Pons (tissue), 1 donor: Measurements from ENCODE around the gene ERAP2.
"Not testable (repeated sequence)": the region's sequence is repeated elsewhere in the genome, so short reads cannot be mapped to it uniquely, and the experiment has no call there.

Source experiments
- DNase-seq: peaks from one replicate; pipeline ENCODE4 v3.0.0-alpha.2; 2016; ENCODE audit warnings: low spot score

ERAP2 gene

DNA sequence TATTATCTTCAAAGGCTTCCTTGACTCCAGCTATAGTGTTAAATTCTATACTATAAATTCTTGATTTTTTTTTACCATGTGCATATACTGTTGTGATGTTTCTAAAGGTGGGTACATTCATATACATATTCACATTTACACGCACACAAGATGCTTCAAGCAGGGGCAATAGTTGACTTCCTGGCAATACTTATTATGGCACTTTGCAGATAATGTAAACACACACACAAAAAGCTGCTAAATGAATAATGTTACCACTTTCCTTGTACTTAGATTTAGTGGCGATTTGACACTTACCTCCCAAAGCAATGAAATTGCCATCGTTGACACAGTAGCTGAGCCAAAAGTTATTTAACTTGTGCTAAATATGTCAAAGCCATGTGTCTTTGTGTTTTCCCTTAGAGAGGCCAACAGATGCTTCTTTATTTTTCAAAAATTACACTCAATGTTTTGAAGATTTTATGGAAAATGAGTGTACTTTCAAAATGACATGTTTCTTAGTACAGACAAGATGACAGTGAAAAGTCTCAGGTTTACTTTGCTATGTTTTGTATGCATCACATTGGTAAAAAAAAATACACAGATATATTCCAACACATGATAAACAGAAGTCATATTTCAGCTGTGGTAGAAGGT, 12.2 kb upstream of the ERAP2 start:
- DNase-seq = no peak

GRCh38 chr5:96864922-96865530, 11.3 kb upstream of the ERAP2 start:
- DNase-seq = no peak

- peak; percentile 88 for DNase-seq
These were observed 7.5 kb upstream of the ERAP2 start for GRCh38 chr5:96868603-96869371.

DNA sequence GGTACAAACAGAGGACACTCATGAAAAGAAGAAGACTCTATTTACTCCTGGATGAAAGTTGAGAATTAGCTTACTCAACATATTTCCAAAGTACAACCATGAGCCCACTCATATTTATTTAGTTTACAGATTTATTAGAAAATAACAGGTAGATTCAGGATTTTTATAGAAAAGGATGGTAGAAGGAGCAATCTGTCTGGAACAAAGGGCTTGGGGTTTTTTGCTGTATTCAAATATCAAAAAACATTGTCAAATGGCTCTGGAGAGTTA, 7.0 kb upstream of the ERAP2 start:
- no peak for DNase-seq

DNA sequence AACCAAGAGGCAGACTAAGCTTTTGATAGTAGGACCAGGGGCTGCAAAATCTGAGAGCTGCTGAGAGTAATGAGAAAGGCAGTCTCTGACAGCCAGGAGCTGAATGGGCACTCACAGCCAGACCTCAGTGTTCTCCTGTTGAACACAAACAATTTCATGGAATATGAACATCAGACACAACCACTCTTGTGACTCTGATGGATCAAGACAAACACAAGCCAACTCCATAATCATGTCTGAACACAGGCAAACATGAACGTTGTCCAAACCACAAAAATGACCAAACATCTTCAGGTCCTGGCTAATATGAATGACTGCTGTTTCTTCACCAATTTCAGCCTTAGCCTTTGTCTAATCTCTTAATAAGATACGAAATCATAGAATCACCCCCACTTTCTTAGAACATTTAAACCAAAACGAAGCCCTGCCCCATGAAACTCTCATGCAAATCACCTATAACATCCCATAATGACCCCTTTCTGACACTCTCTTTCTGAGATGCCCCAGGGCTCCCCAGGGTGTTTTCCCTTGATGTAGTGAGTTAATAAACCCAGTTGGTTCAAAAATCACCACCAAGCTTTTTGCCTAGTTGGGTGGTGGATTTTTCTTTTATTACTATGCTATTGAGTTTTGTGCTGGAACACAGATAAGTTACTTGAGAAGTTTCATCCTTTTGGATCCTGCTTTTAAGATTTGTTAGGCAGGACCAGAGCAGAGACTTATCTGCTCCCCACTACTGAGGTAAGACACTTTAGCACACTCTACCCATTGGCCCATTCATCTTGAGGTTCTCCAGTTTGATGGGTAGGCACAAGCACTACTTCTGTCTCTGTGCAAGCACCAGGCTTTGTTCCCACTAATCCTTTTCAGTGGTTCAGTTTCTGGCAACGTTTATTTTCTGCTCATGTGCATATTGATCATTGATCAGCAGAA, 5.9 kb upstream of the ERAP2 start:
- no peak for DNase-seq

- no peak for DNase-seq
These were observed 5.3 kb upstream of the ERAP2 start for GRCh38 chr5:96871027-96871399.

GRCh38 chr5:96871686-96872085, 4.6 kb upstream of the ERAP2 start:
- no peak for DNase-seq

GRCh38 chr5:96873449-96873848, 2.9 kb upstream of the ERAP2 start:
- DNase-seq = no peak

GRCh38 chr5:96874631-96875030, 1.7 kb upstream of the ERAP2 start:
- no peak for DNase-seq

DNA sequence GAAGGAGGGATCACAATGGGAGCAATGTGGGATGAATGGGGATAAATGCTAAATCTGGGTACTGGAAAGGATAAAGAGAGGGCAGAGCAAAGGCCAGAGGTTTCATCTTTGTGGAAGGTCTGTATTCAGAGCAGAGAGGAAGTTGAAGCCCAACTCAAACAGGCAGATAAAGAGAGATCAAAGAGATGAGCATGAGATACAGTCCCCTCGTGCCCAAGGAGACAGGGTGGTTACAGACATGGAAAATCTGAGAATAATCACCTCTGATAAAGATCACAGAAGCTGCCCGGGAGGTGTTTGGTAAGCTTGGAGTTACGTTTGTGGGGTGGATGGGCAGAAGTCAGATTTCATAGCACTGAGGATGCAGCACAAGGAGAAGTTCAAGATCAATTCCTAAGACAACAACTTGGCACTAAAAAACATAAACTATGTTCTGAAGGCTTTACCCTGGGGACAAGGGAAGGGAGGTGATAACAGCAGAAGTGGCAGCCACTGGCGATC, 459 bp upstream of the ERAP2 start:
- peak; percentile 44 for DNase-seq

DNA sequence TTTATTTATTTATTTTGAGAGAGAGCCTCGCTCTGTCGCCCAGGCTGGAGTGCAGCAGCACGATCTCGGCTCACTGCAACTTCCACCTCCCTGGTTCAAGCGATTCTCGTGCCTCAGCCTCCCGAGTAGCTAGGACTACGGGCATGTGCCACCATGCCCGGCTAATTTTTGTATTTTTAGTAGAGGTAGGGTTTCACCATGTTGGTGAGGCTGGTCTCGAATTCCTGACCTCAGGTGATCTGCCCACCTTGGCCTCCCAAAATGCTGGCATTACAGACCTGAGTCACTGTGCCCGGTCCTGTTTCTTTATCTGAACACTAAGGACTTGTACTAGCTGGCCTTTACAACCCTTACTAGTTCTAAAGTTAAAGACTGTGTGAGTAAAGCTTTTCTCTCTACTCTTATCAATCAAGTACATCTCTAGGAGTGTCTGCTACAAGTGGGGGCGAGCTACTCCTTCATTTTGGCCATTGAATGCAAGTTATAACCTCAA, 723 bp downstream of the ERAP2 start:
- not testable (repeated sequence) for DNase-seq

DNA sequence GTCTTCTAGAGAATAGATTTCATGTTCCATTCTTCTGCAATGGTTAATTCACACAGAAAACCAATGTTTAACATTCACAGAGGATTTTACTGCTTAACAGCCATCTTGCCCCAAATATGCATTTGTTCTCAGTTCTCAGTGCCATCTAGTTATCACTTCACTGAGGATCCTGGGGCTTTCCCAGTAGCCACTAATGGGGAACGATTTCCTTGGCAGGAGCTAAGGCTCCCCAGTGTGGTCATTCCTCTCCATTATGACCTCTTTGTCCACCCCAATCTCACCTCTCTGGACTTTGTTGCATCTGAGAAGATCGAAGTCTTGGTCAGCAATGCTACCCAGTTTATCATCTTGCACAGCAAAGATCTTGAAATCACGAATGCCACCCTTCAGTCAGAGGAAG, 3.4 kb downstream of the ERAP2 start:
- no peak for DNase-seq

GRCh38 chr5:96880444-96881164, 4.3 kb downstream of the ERAP2 start:
- no peak for DNase-seq

GRCh38 chr5:96881511-96882115, 5.3 kb downstream of the ERAP2 start:
- DNase-seq = no peak

DNA sequence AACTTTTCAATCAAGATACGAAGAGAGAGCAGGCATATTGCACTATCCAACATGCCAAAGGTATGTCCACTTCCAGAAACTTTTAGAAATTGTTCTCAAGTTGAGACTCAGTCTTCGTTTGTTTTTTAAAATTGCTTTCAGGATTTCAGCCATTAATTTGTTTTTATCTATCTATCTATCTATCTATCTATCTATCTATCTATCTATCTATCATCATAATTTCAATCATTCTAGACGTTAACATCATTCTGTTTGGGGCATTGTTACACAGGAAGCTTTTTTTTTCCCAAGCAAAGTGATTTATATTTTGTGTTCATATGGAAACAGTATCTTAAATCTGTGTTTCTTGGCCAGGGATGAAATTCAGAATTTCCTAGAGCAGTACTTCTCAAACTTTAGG, 7.6 kb downstream of the ERAP2 start:
- no peak for DNase-seq

GRCh38 chr5:96884995-96885394, 8.7 kb downstream of the ERAP2 start:
- no peak for DNase-seq

DNA sequence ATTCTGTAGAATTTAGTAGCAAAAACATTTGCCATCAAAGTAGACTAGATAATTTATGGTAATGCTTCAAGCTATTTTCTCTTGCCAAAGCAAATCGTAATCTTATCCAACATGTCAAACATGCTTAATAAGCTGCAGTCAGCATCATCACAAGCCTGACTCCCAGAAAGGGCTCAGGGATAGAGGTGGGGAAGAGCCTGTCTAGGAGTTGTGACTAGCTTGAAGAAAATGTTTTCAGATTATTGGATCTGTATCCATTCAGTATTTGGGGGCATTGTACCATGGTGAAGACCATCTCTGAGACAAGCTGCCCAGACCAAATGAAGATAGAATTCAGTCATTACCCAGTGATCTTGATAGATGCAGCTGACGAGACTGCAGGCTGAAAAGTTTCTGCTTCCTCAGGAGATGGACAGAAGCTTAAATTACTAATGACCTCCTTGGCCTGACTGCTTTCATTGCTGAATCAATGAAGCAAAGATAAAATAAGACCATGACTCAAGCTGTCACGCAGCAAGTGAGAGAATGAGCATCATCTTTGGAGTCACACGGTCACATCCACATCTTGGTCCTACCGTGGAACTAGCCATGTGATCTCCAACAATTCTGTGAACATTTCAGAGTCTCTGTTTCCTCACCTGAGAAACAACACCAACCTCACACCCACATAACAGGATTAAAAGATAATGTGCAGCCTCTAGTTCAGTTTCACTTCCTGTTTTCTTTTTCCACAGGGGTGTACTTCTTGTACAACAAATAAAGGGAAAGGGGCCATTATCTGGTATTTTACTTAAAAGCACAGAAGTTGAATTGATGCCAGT, 9.4 kb downstream of the ERAP2 start:
- DNase-seq = peak; percentile 56

GRCh38 chr5:96893342-96893741, 17.0 kb downstream of the ERAP2 start:
- no peak for DNase-seq

DNA sequence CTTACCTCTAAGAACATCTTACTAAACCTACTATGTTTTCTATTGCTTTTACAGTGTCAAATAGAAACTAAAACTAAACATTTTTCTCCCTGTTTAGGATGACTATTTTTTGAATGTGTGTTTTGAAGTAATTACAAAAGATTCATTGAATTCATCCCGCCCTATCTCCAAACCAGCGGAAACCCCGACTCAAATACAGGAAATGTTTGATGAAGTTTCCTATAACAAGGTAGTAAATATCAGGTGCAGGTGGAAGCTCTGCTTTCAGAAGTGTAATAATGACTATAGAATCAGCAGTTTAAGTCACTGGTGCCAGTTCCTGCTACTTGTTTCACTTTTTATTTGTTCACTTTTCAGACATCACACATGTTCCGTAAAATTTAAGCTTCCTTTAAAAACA, 20.0 kb downstream of the ERAP2 start:
- DNase-seq = peak; percentile 37

GRCh38 chr5:96896806-96897205, 20.5 kb downstream of the ERAP2 start:
- DNase-seq = peak; percentile 30
